Right hindlimb (tissue), 1 donor: ENCODE results near the gene CCL24.
"Not testable (repeated sequence)": the region's sequence is repeated elsewhere in the genome, so short reads cannot be mapped to it uniquely, and the experiment has no call there.

Source experiments
- DNase-seq: peaks from one replicate; pipeline ENCODE4 v3.0.0-alpha.2; 2018

Gene CCL24, protein sequence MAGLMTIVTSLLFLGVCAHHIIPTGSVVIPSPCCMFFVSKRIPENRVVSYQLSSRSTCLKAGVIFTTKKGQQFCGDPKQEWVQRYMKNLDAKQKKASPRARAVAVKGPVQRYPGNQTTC

DNA sequence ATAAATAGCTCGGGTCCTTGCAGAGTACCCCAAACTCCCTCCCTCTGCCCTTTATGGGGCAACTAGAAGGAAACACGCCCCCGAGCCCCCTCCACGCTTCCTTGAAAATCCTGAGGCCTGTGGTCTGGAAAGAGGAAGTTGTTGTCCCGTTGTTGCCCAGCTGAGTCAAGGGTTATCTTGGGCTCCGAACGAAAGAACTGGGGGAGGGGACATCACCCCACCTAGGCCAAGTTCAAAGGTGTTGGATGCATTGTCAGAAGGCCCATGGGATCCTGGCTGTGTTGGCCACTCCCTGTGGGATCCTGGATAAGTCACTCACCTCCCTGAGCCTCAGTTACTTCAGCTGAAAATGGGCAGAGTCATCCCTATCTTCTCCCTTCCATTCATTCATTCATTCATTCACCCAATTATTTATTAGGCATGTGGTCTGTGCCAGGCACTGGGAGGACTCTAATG lies at the start of gene CCL24:
CCL24 (minus strand) TSS at position 26 of the 456 bp plus-strand sequence. CDS start 91 bp downstream, outside the sequence.
- DNase-seq, result no peak

GRCh38 chr7:75861636-75862035 lies 48.0 kb upstream of the CCL24 start:
- no peak for DNase-seq

GRCh38 chr7:75858410-75858809 lies 44.8 kb upstream of the CCL24 start:
- DNase-seq, result no peak

DNA sequence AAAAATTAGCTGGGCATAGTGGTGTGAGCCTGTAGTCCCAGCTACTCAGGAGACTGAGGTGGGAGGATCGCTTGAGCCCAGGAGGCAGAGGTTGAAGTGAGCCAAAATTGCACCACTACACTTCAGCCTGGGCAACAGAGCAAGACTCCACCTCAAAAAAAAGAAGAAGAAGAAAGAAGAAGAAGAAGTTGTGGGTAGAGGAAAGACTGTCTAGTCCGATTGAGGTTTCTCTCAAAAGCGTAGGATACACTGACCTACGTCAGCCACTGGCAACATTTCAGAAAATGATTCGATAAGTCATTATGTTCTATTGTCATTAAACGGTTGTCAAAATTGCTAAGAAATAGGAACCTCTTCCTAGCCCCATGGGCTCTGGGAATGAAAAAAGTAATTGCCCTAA lies 42.9 kb upstream of the CCL24 start:
- no peak for DNase-seq

GRCh38 chr7:75854813-75855345 lies 41.3 kb upstream of the CCL24 start:
- not testable (repeated sequence) for DNase-seq

GRCh38 chr7:75854233-75854632 lies 40.6 kb upstream of the CCL24 start:
- no peak for DNase-seq

DNA sequence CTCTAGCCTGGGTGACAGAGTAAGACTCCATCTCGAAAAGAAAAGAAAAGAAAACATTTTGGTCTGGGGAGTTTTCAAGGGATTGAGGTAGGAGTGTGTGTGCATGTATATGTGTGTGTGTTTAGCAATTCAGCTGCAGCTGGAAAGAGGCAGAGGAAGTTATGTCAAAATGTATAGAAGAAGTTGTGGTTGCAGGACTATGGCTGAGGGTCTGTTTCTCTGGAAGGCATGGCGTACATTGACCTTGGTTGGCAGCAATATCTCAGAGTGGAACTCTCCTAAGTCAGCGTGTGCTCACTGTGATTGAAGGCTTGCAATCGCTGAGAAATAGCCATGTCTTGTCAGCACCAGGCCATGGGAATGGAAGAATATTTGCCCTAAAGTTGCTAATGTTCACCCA lies 36.6 kb upstream of the CCL24 start:
- DNase-seq, result no peak

DNA sequence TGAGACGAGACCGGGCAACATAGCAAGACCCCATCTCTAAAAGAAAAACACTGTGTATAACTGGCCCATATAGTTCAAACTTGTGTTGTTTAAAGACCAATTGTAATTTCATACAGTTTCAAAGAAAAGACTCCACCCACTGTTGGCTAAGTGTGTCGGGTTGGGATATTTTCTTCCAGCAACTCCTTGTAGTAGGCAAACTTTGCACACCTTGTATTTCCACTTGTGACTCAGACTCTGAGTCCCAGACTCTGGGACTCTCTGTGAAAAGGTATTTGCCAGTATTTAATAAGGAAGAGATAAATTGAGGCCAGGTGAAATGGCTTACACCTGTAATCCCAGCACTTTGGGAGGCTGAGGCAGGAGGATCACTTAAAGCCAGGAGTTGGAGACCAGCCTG lies 36.0 kb upstream of the CCL24 start:
- no peak for DNase-seq

- DNase-seq, result no peak
Observed at GRCh38 chr7:75847707-75848106, 34.1 kb upstream of the CCL24 start.

DNA sequence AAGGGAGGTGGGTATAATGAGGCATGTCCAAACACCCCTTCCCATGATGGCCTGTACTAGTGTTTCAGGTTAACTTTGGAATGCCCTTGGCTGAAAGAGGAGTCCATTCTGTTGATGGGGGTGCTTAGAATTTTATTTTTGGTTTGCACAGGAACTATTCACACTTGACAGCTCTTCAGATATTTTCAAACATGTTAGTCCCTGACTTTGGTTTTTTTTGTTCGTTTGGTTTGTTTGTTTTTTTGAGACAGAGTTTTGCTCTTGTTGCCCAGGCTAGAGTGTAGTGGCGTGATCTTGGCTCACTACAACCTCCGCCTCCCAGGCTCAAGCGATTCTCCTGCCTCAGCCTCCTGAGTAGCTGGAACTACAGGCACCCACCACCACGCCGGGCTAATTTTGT lies 31.5 kb upstream of the CCL24 start:
- DNase-seq, result not testable (repeated sequence)

DNA sequence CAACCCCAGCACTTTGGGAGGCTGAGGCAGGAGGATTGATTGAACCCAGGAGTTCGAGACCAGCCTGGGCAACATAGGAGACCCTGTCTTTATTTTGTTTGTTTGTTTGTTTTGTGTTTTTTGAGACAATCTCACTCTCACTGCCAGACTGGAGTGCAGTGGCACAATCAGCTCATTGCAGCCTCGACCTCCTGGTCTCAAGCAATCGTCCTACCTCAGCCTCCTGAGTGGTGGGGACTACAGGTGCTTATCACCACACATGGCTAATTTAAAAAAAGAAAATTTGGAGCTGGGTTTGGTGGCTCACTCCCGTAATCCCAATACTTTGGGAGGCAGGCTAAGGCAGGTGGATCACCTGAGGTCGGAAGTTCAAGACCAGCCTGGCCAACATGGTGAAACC lies 30.6 kb upstream of the CCL24 start:
- DNase-seq, result no peak

GRCh38 chr7:75843613-75844116 lies 30.1 kb upstream of the CCL24 start:
- DNase-seq, result no peak

DNA sequence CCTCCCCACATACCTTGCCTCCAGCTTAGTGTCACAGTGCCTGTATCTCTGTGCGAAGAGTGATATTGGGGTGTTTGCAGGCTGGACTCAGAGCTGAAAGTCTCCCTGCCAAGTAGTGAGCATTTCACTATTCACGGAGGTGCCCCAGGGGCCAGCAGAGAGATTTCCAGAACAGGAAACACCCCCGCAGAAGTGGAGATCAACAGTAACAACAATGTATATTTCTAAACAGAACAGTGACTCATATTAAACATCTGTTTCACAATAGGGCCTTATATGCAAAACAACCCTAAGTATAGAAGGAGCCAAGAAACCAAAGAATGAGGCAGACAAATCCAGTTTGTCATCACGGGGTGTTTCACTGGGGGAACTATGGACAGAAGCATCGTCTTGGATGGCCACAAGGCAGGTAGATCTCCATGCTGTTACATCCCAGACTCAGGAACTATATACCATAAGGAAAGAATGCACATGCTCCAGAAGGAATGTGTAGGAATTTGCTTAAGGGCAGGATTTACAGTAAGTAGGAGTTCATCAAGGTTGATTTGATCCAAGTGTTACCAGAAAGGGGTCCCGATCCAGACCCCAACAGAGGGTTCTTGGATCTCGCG lies 29.3 kb upstream of the CCL24 start:
- peak; percentile 76 for DNase-seq

DNA sequence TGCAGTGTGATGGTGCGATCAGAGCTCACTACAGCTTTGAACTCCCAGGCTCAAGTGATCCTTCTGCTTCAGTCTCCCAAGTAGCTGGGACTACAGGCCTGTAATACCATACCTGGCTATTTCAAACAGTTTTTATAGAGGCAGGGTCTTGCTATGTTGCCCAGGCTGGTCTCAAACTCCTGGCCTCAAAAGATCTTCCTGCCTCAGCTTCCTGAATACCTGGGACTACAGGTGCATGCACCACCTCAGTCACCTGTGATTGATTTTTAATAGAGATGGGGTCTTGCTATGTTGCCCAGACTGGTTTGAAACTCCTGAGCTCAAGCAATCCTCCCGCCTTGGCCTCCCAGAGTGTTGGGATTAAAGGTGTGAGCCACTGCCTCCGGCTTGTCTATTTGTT lies 26.4 kb upstream of the CCL24 start:
- DNase-seq, result no peak

DNA sequence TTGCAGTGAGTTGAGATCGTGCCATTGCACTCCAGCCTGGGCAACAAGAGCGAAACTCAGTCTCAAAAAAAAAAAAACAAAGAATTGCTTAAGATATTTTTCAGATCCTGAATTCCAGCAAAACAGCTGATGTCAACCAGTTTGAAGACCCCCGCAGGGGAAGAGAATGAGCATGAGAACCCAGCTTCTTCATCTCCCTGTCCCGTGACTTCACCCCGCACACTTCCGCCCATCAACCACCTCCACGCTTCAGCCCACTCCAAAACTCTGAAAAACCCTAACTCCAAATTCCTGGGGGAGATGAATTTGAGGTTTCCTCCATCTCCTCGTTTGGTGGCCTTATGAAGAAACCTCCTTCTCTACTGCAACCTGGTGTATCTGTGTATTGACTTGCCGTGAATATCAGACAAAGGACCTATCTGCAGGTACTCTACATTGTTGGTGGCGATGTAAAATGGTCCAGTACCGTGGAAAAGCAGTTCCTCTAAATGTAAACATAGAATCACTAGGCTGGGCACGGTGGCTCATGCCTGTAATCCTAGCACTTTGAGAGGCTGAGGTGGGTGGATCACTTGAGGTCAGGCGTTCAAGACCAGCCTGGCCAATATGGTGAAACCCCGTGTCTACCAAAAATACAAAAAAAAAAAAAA lies 24.8 kb upstream of the CCL24 start:
- not testable (repeated sequence) for DNase-seq

DNA sequence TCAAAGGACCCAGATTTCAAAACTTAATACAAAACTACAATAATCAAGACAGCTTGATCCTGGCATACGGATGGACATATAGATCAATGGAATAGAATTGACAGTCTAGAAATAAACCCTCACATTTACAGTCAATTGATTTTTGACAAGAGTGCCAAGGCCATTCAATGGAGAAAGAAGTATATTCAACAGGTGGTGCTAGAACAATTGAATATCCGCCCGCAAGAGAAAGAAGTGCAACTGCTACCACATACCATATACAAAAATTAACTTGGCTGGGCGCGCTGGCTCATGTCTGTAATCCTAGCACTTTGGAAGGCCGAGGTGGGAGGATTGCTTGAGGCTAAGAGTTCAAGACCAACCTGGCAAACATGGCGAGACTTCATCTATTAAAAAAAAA lies 23.2 kb upstream of the CCL24 start:
- DNase-seq, result no peak

DNA sequence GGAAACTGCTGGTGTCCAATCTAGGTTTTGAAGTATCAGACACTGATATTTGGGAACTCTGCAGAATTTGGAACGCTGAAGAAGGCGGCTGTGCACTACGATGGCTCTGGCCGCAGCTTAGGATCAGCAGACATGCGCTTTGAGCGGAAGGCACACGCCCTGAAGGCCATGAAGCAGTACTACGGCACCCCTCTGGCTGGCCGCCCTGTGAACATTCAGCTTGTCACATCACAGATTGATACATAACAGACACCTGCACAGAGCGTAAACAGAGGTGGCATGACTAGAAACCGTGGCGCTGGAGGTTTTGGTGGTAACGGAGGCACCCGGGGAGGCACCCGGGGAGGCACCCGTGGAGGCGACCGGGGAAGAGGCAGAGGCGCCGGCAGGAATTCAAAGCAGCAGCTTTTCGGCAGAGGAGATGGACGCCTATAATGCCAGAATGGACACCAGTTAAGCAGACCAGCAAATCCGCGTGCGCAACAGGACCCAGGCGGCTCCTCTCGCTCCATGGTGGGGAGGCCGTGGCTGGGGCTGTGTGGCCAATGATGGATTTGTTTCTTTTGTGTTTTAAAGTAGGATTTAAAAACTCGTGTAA lies 22.2 kb upstream of the CCL24 start:
- no peak for DNase-seq

GRCh38 chr7:75833662-75834061 lies 20.1 kb upstream of the CCL24 start:
- DNase-seq, result not testable (repeated sequence)

- no peak for DNase-seq
Observed at GRCh38 chr7:75830978-75831377, 17.4 kb upstream of the CCL24 start.

- not testable (repeated sequence) for DNase-seq
Observed at GRCh38 chr7:75829656-75830055, 16.1 kb upstream of the CCL24 start.

DNA sequence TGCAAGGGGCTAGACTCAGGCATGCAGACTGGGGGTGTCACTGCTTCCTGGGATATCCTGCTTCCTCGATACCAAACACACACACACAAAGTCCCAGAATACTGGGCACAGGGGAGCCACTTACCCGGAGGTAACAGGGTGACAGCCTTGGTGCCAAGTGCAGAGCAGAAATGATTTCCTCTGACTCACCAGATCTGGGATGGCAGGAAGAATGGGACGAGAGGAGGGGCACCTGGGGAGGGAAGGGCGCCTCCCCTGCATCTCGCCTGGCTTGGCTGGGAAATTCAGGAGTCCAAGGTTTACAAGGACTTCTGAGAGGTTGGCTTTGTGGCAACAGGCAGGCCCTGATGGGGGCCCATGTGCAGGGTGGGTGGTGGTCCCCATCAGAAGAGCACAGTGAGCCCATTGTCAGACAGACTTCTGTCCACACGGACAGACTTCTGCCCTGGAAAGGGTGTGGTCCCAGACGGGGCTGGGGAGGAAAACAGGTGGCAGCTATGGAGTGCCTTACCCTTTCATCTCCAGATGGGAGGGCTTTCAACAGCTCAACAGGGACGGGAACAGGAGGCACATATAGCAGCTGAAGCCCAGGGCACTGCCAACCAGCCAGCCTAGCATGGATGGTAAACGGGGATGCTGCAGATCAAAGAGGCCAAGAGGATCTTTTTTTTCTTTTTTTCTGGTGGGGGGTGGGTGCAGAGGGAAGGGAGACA lies 9.7 kb upstream of the CCL24 start:
- no peak for DNase-seq

GRCh38 chr7:75820688-75821087 lies 7.1 kb upstream of the CCL24 start:
- DNase-seq, result no peak

GRCh38 chr7:75819711-75820110 lies 6.1 kb upstream of the CCL24 start:
- DNase-seq, result no peak
